ENCODE data around the gene NDE1.
"Not testable (repeated sequence)": the region's sequence is repeated elsewhere in the genome, so short reads cannot be mapped to it uniquely, and the experiment has no call there.

Gene NDE1

GRCh38 chr16:15650019-15650697 is at the start of gene NDE1:
Gene NDE1 (plus strand): TSS chr16:15650245. CDS start chr16:15664779, 14,534 bp downstream.
- peak; percentile 73 to 79 for DNase-seq (ENCODE audit: low read depth in 2 of 2)

- DNase-seq (ENCODE audit: low read depth in 2 of 2): no peak
Observed at GRCh38 chr16:15601212-15601879, 48.7 kb upstream of the NDE1 start.

- DNase-seq (ENCODE audit: low read depth in 2 of 2): no peak
Observed at GRCh38 chr16:15602285-15603044, 47.6 kb upstream of the NDE1 start.

GRCh38 chr16:15604460-15605440 is 45.3 kb upstream of the NDE1 start:
- DNase-seq (ENCODE audit: low read depth in 2 of 2): no peak

- no peak for DNase-seq (ENCODE audit: low read depth in 2 of 2)
Observed at GRCh38 chr16:15605839-15606517, 44.1 kb upstream of the NDE1 start.

- DNase-seq (ENCODE audit: low read depth in 2 of 2): no peak
Observed at GRCh38 chr16:15606518-15607220, 43.4 kb upstream of the NDE1 start.

- not testable (repeated sequence) for DNase-seq (ENCODE audit: low read depth in 2 of 2)
Observed at GRCh38 chr16:15607221-15607699, 42.8 kb upstream of the NDE1 start.

- no peak for DNase-seq (ENCODE audit: low read depth in 2 of 2)
Observed at GRCh38 chr16:15607700-15608396, 42.2 kb upstream of the NDE1 start.

- DNase-seq (ENCODE audit: low read depth in 2 of 2): no peak
Observed at GRCh38 chr16:15608398-15609285, 41.4 kb upstream of the NDE1 start.

GRCh38 chr16:15609286-15609649 is 40.8 kb upstream of the NDE1 start:
- DNase-seq (ENCODE audit: low read depth in 2 of 2): no peak

- no peak for DNase-seq (ENCODE audit: low read depth in 2 of 2)
Observed at GRCh38 chr16:15610369-15610871, 39.6 kb upstream of the NDE1 start.

- no peak for DNase-seq (ENCODE audit: low read depth in 2 of 2)
Observed at GRCh38 chr16:15611610-15612009, 38.4 kb upstream of the NDE1 start.

GRCh38 chr16:15613676-15614075 is 36.4 kb upstream of the NDE1 start:
- DNase-seq (ENCODE audit: low read depth in 2 of 2): no peak

GRCh38 chr16:15616012-15616411 is 34.0 kb upstream of the NDE1 start:
- no peak for DNase-seq (ENCODE audit: low read depth in 2 of 2)

GRCh38 chr16:15616475-15617165 is 33.4 kb upstream of the NDE1 start:
- no peak for DNase-seq (ENCODE audit: low read depth in 2 of 2)

- DNase-seq (ENCODE audit: low read depth in 2 of 2): no peak
Observed at GRCh38 chr16:15617901-15618300, 32.1 kb upstream of the NDE1 start.

GRCh38 chr16:15618392-15618791 is 31.7 kb upstream of the NDE1 start:
- DNase-seq (ENCODE audit: low read depth in 2 of 2): no peak

Data from stimulated activated CD8-positive, alpha-beta memory T cell treated with anti-CD3 and anti-CD28 coated beads, Interleukin-7, amount 100 ng/mL, for 1 hour (primary cell).